HepG2 (cell line): ENCODE measurements around the gene TNFSF8. TPM values are rescaled to one million over a fixed set of nuclear protein-coding genes. Genes with fewer than 3 reads are reported as not detected.

Source experiments
- ATF2 ChIP-seq: sonication (generic); formaldehyde crosslinking; IDR thresholded peaks from 2 replicates; pipeline ENCODE4 v1.4.0; 2020; ENCODE audit warnings: missing genetic modification reagents
- CEBPG ChIP-seq: IDR thresholded peaks from 2 replicates; pipeline ENCODE4 v1.6.1; 2016
- ELF3 ChIP-seq: IDR thresholded peaks from 2 replicates; pipeline ENCODE4 v1.6.1; 2016; ENCODE audit warnings: missing genetic modification reagents, missing compliant biosample characterization
- ESRRA ChIP-seq: sonication (generic); formaldehyde crosslinking; IDR thresholded peaks from 2 replicates; pipeline ENCODE4 v1.5.1; 2020; ENCODE audit warnings: mild to moderate bottlenecking, low read depth, missing genetic modification reagents
- KDM5A ChIP-seq: fragments of 200-600 bp; sonication (generic); IDR thresholded peaks from 2 replicates; pipeline ENCODE4 v1.7.0; 2018; ENCODE audit warnings: antibody characterized with exemption, mild to moderate bottlenecking, low read length, borderline replicate concordance
- NBN ChIP-seq: fragments of 450-650 bp; conservative IDR thresholded peaks from 2 replicates; pipeline ENCODE4 v1.6.1; 2017
- NFYC ChIP-seq: IDR thresholded peaks from 2 replicates; pipeline ENCODE4 v1.6.1; 2016; ENCODE audit warnings: missing genetic modification reagents, missing compliant biosample characterization
- POLR2AphosphoS2 ChIP-seq: IDR thresholded peaks from 2 replicates; pipeline ENCODE4 v1.6.1; 2011; ENCODE audit warnings: low read depth, low read length, improper control_type of control experiment
- POLR2G ChIP-seq: fragments of 200-400 bp; formaldehyde crosslinking; IDR thresholded peaks from 2 replicates; pipeline ENCODE4 v1.6.1; 2018; ENCODE audit warnings: mild to moderate bottlenecking, low read depth, low read length, moderate library complexity
- SOX6 ChIP-seq, 2 experiments: fragments of 450-650 bp in 1 of 2; sonication (generic) in 1 of 2; formaldehyde crosslinking in 1 of 2; IDR thresholded peaks; 2 replicates each; pipeline versions ENCODE4 v1.4.0 to v1.6.1; 2017 to 2020; ENCODE audit warnings: antibody characterized with exemption in 1 of 2, mild to moderate bottlenecking in 1 of 2, missing genetic modification reagents in 1 of 2
- TAF1 ChIP-seq: sonication (generic); formaldehyde crosslinking; IDR thresholded peaks from 2 replicates; pipeline ENCODE4 v1.4.0; 2020; ENCODE audit warnings: missing genetic modification reagents
- TCF7 ChIP-seq: sonication (generic); IDR thresholded peaks from 2 replicates; pipeline ENCODE4 v1.6.1; 2016; ENCODE audit warnings: antibody characterized with exemption, low read depth
- THAP11 ChIP-seq: IDR thresholded peaks from 2 replicates; pipeline ENCODE4 v1.6.1; 2016; ENCODE audit warnings: missing biosample characterization, missing genetic modification reagents
- THAP8 ChIP-seq: sonication (generic); formaldehyde crosslinking; IDR thresholded peaks from 2 replicates; pipeline ENCODE4 v1.5.1; 2020; ENCODE audit warnings: missing genetic modification reagents, mild to moderate bottlenecking, borderline replicate concordance
- ZFP36 ChIP-seq: fragments of 150-350 bp; IDR thresholded peaks from 2 replicates; pipeline ENCODE4 v1.6.1; 2018; ENCODE audit warnings: borderline replicate concordance, low read length, low read depth; ENCODE audit not compliant: partially characterized antibody
- ZHX2 ChIP-seq, 2 experiments: sonication (generic) in 1 of 2; formaldehyde crosslinking in 1 of 2; IDR thresholded peaks; 2 replicates each; pipeline versions ENCODE4 v1.6.1 to v1.9.0; 2014 to 2022; ENCODE audit warnings: antibody characterized with exemption in 1 of 2, borderline replicate concordance in 1 of 2, inconsistent platforms in 1 of 2, low read depth in 1 of 2, missing genetic modification reagents in 1 of 2
- ZMYM4 ChIP-seq: sonication (generic); formaldehyde crosslinking; IDR thresholded peaks from 2 replicates; pipeline ENCODE4 v1.8.1; 2023; ENCODE audit warnings: mild to moderate bottlenecking, missing genetic modification reagents
- ZNF121 ChIP-seq: sonication (generic); formaldehyde crosslinking; IDR thresholded peaks from 2 replicates; pipeline ENCODE4 v1.5.0; 2020; ENCODE audit warnings: mild to moderate bottlenecking, missing genetic modification reagents
- ZNF44 ChIP-seq: sonication (generic); formaldehyde crosslinking; IDR thresholded peaks from 2 replicates; pipeline ENCODE4 v1.5.1; 2020; ENCODE audit warnings: mild to moderate bottlenecking, missing genetic modification reagents
- ZNF484 ChIP-seq: sonication (generic); formaldehyde crosslinking; IDR thresholded peaks from 2 replicates; pipeline ENCODE4 v1.5.1; 2020; ENCODE audit warnings: mild to moderate bottlenecking, low read depth, missing genetic modification reagents, borderline replicate concordance
- ZNF615 ChIP-seq: sonication (generic); formaldehyde crosslinking; IDR thresholded peaks from 2 replicates; pipeline ENCODE4 v1.5.0; 2020; ENCODE audit warnings: mild to moderate bottlenecking, missing genetic modification reagents, borderline replicate concordance
- ZNF776 ChIP-seq: sonication (generic); formaldehyde crosslinking; IDR thresholded peaks from 2 replicates; pipeline ENCODE4 v1.4.0; 2020; ENCODE audit warnings: mild to moderate bottlenecking, missing genetic modification reagents
- ZNF777 ChIP-seq: sonication (generic); formaldehyde crosslinking; IDR thresholded peaks from 2 replicates; pipeline ENCODE4 v1.4.0; 2020; ENCODE audit warnings: missing genetic modification reagents
- polyA plus RNA-seq, 8 experiments: library from polyadenylated mRNA; depleted of rRNA in 3 of 8; stranded (reverse) in 7 of 8; unstranded in 1 of 8; fragments of >200 nt; fragmentation: Illumina TruSeq in 4 of 8; extraction: Trizol in 4 of 8; gene quantifications; 2 replicates each; pipeline versions ENCODE4 v1.2.1 to v1.2.3, GENCODE V29; 2011 to 2016; ENCODE audit warnings: low read depth in 4 of 8, missing spikeins in 1 of 8, mixed read lengths in 1 of 8; ENCODE audit not compliant: insufficient read depth in 1 of 8
- total RNA-seq, 5 experiments: library from RNA; depleted of rRNA; stranded (reverse); fragments of >200 nt; fragmentation: Illumina TruSeq; extraction: Trizol; gene quantifications; 2 replicates each; pipeline ENCODE4 v1.2.3, GENCODE V29; 2016; ENCODE audit warnings: low read depth in 1 of 5

TNFSF8 gene
- total and polyA plus RNA-seq, 2 of the 13 experiments (the other 11 are each of a cell fraction or from before 2014, with no cell fraction given) = not detected

GRCh38 chr9:114884787-114885452 lies 45.5 kb downstream of the TNFSF8 start (continued):
- TF ChIP-seq ZFP36 (no peak), ATF2 (CRISPR knock-in tag) (0 out of 2 replicates have a peak, but pooled peaks have one; percentile 50), NBN (no peak), SOX6 (IDR thresholded peaks at IDR 0.05) (no peak), SOX6 (CRISPR knock-in tag; IDR thresholded peaks at IDR 0.05) (peak; percentile 39; the same call in 1 of the 2 replicates), ZHX2 (IDR thresholded peaks at IDR 0.05; ENCODE audit: low read depth) (no peak), ZHX2 (CRISPR knock-in tag; IDR thresholded peaks at IDR 0.05; ENCODE audit: borderline replicate concordance) (no peak), CEBPG (CRISPR knock-in tag) (peak; percentile 88), ESRRA (CRISPR knock-in tag) (no peak), ZNF776 (CRISPR knock-in tag) (no peak), ELF3 (CRISPR knock-in tag) (peak; percentile 68), POLR2G (peak; percentile 56), ZNF777 (no peak), TCF7 (peak; percentile 88), THAP11 (peak; percentile 51; the same call in 1 of the 2 replicates), KDM5A (no peak), TAF1 (no peak), ZMYM4 (CRISPR knock-in tag) (peak; percentile 35; the same call in 1 of the 2 replicates), ZNF615 (CRISPR knock-in tag) (no peak), NFYC (CRISPR knock-in tag) (no peak), THAP8 (no peak), ZNF484 (no peak), ZNF121 (no peak), POLR2AphosphoS2 (no peak), ZNF44 (CRISPR knock-in tag) (no peak)
